ENCODE data around the gene UBE2E1.
"Not testable (repeated sequence)": the region's sequence is repeated elsewhere in the genome, so short reads cannot be mapped to it uniquely, and the experiment has no call there.

Gene UBE2E1

GRCh38 chr3:23822559-23822958, 16.8 kb downstream of the UBE2E1 start:
- no peak for DNase-seq

- DNase-seq: no peak
Measured at GRCh38 chr3:23823620-23824019, 17.9 kb downstream of the UBE2E1 start.

- no peak for DNase-seq
Measured at GRCh38 chr3:23824699-23825444, 19.1 kb downstream of the UBE2E1 start.

GRCh38 chr3:23825802-23826201, 20.0 kb downstream of the UBE2E1 start:
- DNase-seq: no peak

GRCh38 chr3:23826382-23827064, 20.8 kb downstream of the UBE2E1 start:
- DNase-seq: no peak

GRCh38 chr3:23829242-23829934, 23.6 kb downstream of the UBE2E1 start:
- DNase-seq: no peak

GRCh38 chr3:23830869-23831484, 25.2 kb downstream of the UBE2E1 start:
- no peak for DNase-seq

- DNase-seq: no peak
Measured at GRCh38 chr3:23831517-23832394, 26.0 kb downstream of the UBE2E1 start.

- no peak for DNase-seq
Measured at GRCh38 chr3:23832523-23832922, 26.8 kb downstream of the UBE2E1 start.

- no peak for DNase-seq
Measured at GRCh38 chr3:23834082-23834870, 28.5 kb downstream of the UBE2E1 start.

- no peak for DNase-seq
Measured at GRCh38 chr3:23835087-23835486, 29.3 kb downstream of the UBE2E1 start.

- no peak for DNase-seq
Measured at GRCh38 chr3:23835802-23836201, 30.0 kb downstream of the UBE2E1 start.

- DNase-seq: no peak
Measured at GRCh38 chr3:23836536-23837230, 30.9 kb downstream of the UBE2E1 start.

GRCh38 chr3:23837286-23837685, 31.5 kb downstream of the UBE2E1 start:
- no peak for DNase-seq

GRCh38 chr3:23837691-23838090, 31.9 kb downstream of the UBE2E1 start:
- DNase-seq: no peak

GRCh38 chr3:23840521-23840920, 34.8 kb downstream of the UBE2E1 start:
- no peak for DNase-seq

GRCh38 chr3:23843869-23844268, 38.1 kb downstream of the UBE2E1 start:
- DNase-seq: no peak

GRCh38 chr3:23845326-23846216, 39.8 kb downstream of the UBE2E1 start:
- DNase-seq: no peak

GRCh38 chr3:23849462-23849861, 43.7 kb downstream of the UBE2E1 start:
- not testable (repeated sequence) for DNase-seq

GRCh38 chr3:23856286-23856685, 50.5 kb downstream of the UBE2E1 start:
- no peak for DNase-seq

All from femur (tissue), 1 donor.